Liver (tissue), 3 donors: Measurements from ENCODE around the gene APOB.
"Not testable (repeated sequence)": the region's sequence is repeated elsewhere in the genome, so short reads cannot be mapped to it uniquely, and the experiment has no call there.

Experiments
- ATF3 ChIP-seq: IDR thresholded peaks from 2 replicates; pipeline ENCODE4 v1.6.1; 2016; ENCODE audit warnings: antibody characterized with exemption
- CTCF ChIP-seq: fragments of 150-350 bp; IDR thresholded peaks from 2 replicates; pipeline ENCODE4 v1.5.1; 2017; ENCODE audit warnings: improper control_type of control experiment, low read depth, low read length; ENCODE audit not compliant: missing input control
- EGR1 ChIP-seq, 2 donors: IDR thresholded peaks; 2 replicates each; pipeline ENCODE4 v1.6.1; 2016 to 2018; ENCODE audit warnings: antibody characterized with exemption in 2 of 2, low read depth in 2 of 2
- FOXA1 ChIP-seq: IDR thresholded peaks from 2 replicates; pipeline ENCODE4 v1.6.1; 2016; ENCODE audit warnings: antibody characterized with exemption
- GABPA ChIP-seq, 2 donors: IDR thresholded peaks in 1 of 2; conservative IDR thresholded peaks in 1 of 2; 2 replicates each; pipeline ENCODE4 v1.6.1; 2016; ENCODE audit warnings: antibody characterized with exemption in 2 of 2, mild to moderate bottlenecking in 1 of 2, moderate library complexity in 1 of 2
- HNF4A ChIP-seq, 2 donors: conservative IDR thresholded peaks; 2 replicates each; pipeline ENCODE4 v1.6.1; 2016; ENCODE audit warnings: antibody characterized with exemption in 2 of 2, mild to moderate bottlenecking in 2 of 2
- JUND ChIP-seq, 2 donors: IDR thresholded peaks; 2 replicates each; pipeline ENCODE4 v1.6.1; 2016; ENCODE audit warnings: antibody characterized with exemption in 2 of 2
- MAX ChIP-seq: IDR thresholded peaks from 2 replicates; pipeline ENCODE4 v1.6.1; 2016; ENCODE audit warnings: antibody characterized with exemption
- REST ChIP-seq: IDR thresholded peaks from 2 replicates; pipeline ENCODE4 v1.6.1; 2016; ENCODE audit warnings: antibody characterized with exemption, mild to moderate bottlenecking
- YY1 ChIP-seq: IDR thresholded peaks from 2 replicates; pipeline ENCODE4 v1.6.1; 2016; ENCODE audit warnings: antibody characterized with exemption, mild to moderate bottlenecking
- donor health status: healthy.
- donor health status: healthy.

- not testable (repeated sequence) for TF ChIP-seq CTCF; FOXA1; EGR1 (IDR thresholded peaks at IDR 0.05; ENCODE audit: low read depth in 2 of 2); JUND (IDR thresholded peaks at IDR 0.05); REST; HNF4A (conservative IDR thresholded peaks at IDR 0.05); MAX; YY1; ATF3; GABPA (IDR thresholded peaks at IDR 0.05 in 1 of 2, conservative IDR thresholded peaks at IDR 0.05 in 1 of 2)
Measured at GRCh38 chr2:21028951-21029350, 14.9 kb downstream of the APOB start.
